NCI-H2196 (cell line): ENCODE results near the gene CCDC171.
"Not testable (repeated sequence)": the region's sequence is repeated elsewhere in the genome, so short reads cannot be mapped to it uniquely, and the experiment has no call there.

Source experiments
- DNase-seq: peaks from one replicate; lab custom pipeline; 2025; ENCODE audit not compliant: unreplicated experiment; lab: John Stamatoyannopoulos, UW

Gene CCDC171

GRCh38 chr9:15552636-15553527, at the start of gene CCDC171:
Gene CCDC171, plus strand, starts transcription at chr9:15553043. Its CDS starts 11,046 bp downstream, at chr9:15564089.
- DNase-seq = peak; percentile 100

GRCh38 chr9:15505921-15506320, 46.9 kb upstream of the CCDC171 start:
- DNase-seq = no peak

GRCh38 chr9:15509931-15510788, 42.7 kb upstream of the CCDC171 start:
- DNase-seq = peak; percentile 66

GRCh38 chr9:15510789-15511575, 41.9 kb upstream of the CCDC171 start, which contains the start of gene PSIP1:
Gene PSIP1, minus strand, starts transcription at chr9:15510970. Its CDS starts 782 bp downstream, at chr9:15510188.
- peak; percentile 98 for DNase-seq

- DNase-seq = no peak
These were observed 40.6 kb upstream of the CCDC171 start for GRCh38 chr9:15512204-15512603.

- no peak for DNase-seq
These were observed 40.0 kb upstream of the CCDC171 start for GRCh38 chr9:15512889-15513288.

GRCh38 chr9:15513335-15513734, 39.5 kb upstream of the CCDC171 start:
- peak; percentile 37 for DNase-seq

- DNase-seq = no peak
These were observed 33.0 kb upstream of the CCDC171 start for GRCh38 chr9:15519831-15520230.

GRCh38 chr9:15521254-15521653, 31.6 kb upstream of the CCDC171 start:
- DNase-seq = no peak

- no peak for DNase-seq
These were observed 30.6 kb upstream of the CCDC171 start for GRCh38 chr9:15522130-15522755.

GRCh38 chr9:15524845-15525455, 27.9 kb upstream of the CCDC171 start:
- no peak for DNase-seq

GRCh38 chr9:15525958-15526357, 26.9 kb upstream of the CCDC171 start:
- no peak for DNase-seq

GRCh38 chr9:15527035-15527434, 25.8 kb upstream of the CCDC171 start:
- DNase-seq = not testable (repeated sequence)

GRCh38 chr9:15529566-15530324, 23.1 kb upstream of the CCDC171 start:
- no peak for DNase-seq

GRCh38 chr9:15531380-15531779, 21.5 kb upstream of the CCDC171 start:
- no peak for DNase-seq

- no peak for DNase-seq
These were observed 11.0 kb upstream of the CCDC171 start for GRCh38 chr9:15541872-15542271.

- DNase-seq = no peak
These were observed 10.2 kb upstream of the CCDC171 start for GRCh38 chr9:15542624-15543023.

- no peak for DNase-seq
These were observed 9.6 kb upstream of the CCDC171 start for GRCh38 chr9:15543047-15543813.

GRCh38 chr9:15549611-15550010, 3.2 kb upstream of the CCDC171 start:
- no peak for DNase-seq
